Neutrophil (primary cell): ENCODE data around the gene XDH.

Source experiments
- H3K27ac ChIP-seq: fragments of 200-600 bp; sonication (generic); 2 replicates; pipeline ENCODE4 v1.5.1; 2016; ENCODE audit warnings: mild to moderate bottlenecking, moderate library complexity
- H3K27me3 ChIP-seq: fragments of 200-600 bp; sonication (generic); 2 replicates; pipeline ENCODE4 v1.6.0; 2016; ENCODE audit warnings: mild to moderate bottlenecking
- H3K36me3 ChIP-seq: fragments of 200-600 bp; sonication (generic); 2 replicates; pipeline ENCODE4 v1.5.1; 2017
- H3K4me1 ChIP-seq, 2 experiments: fragments of 200-600 bp in 1 of 2; sonication (generic) in 1 of 2; 1 replicate in 1 of 2; 2 replicates in 1 of 2; pipeline versions ENCODE4 v1.5.1 to v1.6.1; 2013 to 2016; ENCODE audit warnings: low read depth in 1 of 2, low read length in 1 of 2, mild to moderate bottlenecking in 1 of 2, moderate library complexity in 1 of 2; ENCODE audit not compliant: control insufficient read depth in 1 of 2, insufficient read depth in 1 of 2
- H3K4me3 ChIP-seq, 2 experiments: fragments of 200-600 bp in 1 of 2; sonication (generic) in 1 of 2; 1 replicate in 1 of 2; 2 replicates in 1 of 2; pipeline ENCODE4 v1.5.1; 2013 to 2016; ENCODE audit warnings: low read depth in 1 of 2, low read length in 1 of 2, mild to moderate bottlenecking in 1 of 2, moderate library complexity in 1 of 2
- H3K9me3 ChIP-seq: fragments of 200-600 bp; sonication (generic); 2 replicates; pipeline ENCODE4 v1.5.1; 2016
- TF ChIP-seq, protein P1 (sequence below): fragments of 200-600 bp; sonication (generic); IDR thresholded peaks from 2 replicates; pipeline ENCODE4 v1.5.1; 2016; ENCODE audit warnings: antibody characterized with exemption

XDH gene

DNA sequence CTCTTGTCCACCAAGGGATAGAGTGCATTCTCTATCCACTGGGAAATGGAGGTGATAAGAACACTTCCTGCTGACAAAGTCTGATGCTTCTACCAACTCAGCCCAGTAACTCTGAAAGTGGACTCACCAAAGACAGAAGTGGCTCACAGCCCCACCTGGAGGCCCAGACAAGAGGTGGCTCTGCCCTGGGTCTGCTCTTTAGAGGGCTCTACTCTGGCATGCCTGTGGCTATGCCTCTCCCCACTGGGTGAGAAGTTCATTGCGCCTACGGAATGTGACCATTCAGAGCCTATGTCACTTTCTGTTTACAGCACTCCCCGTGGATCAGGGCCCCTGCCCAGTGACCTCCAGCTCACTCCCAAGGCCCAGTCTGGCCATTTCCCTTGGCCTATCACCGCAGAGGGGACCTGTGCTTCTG is 13.5 kb upstream of the XDH start:
- TF ChIP-seq, protein P1, sequence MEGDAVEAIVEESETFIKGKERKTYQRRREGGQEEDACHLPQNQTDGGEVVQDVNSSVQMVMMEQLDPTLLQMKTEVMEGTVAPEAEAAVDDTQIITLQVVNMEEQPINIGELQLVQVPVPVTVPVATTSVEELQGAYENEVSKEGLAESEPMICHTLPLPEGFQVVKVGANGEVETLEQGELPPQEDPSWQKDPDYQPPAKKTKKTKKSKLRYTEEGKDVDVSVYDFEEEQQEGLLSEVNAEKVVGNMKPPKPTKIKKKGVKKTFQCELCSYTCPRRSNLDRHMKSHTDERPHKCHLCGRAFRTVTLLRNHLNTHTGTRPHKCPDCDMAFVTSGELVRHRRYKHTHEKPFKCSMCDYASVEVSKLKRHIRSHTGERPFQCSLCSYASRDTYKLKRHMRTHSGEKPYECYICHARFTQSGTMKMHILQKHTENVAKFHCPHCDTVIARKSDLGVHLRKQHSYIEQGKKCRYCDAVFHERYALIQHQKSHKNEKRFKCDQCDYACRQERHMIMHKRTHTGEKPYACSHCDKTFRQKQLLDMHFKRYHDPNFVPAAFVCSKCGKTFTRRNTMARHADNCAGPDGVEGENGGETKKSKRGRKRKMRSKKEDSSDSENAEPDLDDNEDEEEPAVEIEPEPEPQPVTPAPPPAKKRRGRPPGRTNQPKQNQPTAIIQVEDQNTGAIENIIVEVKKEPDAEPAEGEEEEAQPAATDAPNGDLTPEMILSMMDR: no peak
- H3K9me3 ChIP-seq: no peaks in the 10 kb centered on the region
- no peak overlapping the region for H3K4me3 ChIP-seq
- H3K4me1 ChIP-seq: no peaks in the 10 kb centered on the region
- no peak overlapping the region for H3K27ac ChIP-seq
- H3K27me3 ChIP-seq: no peaks in the 10 kb centered on the region
- H3K36me3 ChIP-seq: no peaks in the 10 kb centered on the region

DNA sequence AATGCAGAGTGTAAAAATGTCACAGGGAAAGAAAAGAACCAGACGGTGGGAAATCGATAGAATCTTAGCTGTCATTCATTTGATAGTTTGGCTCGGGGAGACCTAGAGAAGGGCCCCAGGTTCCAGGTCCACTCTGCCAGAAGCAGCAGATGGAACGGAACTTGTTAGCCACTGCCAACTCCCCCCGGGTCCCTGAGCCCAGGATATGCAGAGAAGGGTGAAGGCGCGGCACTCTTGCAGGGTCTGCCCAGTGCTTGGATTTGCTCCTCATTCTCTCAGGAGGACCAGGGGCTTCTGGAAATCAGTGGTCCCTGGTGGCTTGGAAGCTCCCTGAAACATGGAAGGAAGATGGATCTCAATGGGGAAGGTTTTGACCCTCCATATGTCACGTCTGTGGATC is 11.6 kb upstream of the XDH start:
- H3K4me1 ChIP-seq: no peaks in the 10 kb centered on the region
- H3K27me3 ChIP-seq: no peaks in the 10 kb centered on the region
- H3K9me3 ChIP-seq: no peaks in the 10 kb centered on the region
- H3K27ac ChIP-seq: no peak overlapping the region
- no peak overlapping the region for H3K4me3 ChIP-seq
- H3K36me3 ChIP-seq: no peaks in the 10 kb centered on the region
- TF ChIP-seq, protein P1: no peak

DNA sequence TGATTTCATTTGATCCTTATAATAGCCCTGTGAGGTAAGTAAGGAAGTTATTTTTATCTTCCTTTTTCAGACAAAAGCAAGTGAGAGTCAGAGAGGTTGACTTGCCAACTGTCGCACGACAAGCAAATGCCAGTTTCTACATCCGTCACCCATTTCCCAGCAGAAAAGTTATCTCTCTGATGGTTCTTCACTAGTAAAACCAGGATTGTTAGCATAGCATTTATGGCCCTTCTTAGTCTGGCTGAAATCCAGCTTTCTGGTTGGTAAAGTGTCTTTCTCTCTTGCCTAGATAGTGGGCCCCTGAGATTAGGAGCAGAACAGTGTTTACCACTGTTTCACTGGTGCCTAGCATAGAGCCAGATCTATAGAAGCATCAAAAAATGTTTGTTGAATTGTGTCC is 7.1 kb upstream of the XDH start:
- TF ChIP-seq, protein P1: no peak
- Histone ChIP-seq H3K36me3 (no peaks in the 10 kb centered on the region), H3K4me3 (no peak overlapping the region), H3K27me3 (no peaks in the 10 kb centered on the region), H3K9me3 (no peaks in the 10 kb centered on the region), H3K27ac (no peak overlapping the region), H3K4me1 (no peaks in the 10 kb centered on the region)

DNA sequence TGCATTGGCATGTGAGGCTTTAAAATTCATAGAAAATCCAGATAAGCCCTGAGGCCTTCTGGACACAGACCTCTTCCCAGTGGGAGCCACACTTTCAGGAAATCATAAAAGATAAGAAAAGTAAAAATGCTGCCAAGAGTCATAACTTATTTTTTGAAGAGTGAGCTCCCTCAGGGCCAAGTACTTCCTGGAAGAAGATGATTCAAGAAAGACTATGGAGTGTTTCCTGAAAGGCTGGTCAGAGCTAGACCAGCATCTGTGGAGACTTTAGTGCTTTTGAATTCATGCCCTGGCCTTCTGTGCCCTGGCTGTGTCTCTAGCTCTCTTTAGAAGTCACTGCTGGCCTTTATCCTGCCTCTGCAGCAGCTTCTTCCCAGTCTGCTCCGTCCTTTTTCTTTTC is 6.4 kb upstream of the XDH start:
- TF ChIP-seq, protein P1: no peak
- Histone ChIP-seq H3K27me3 (no peaks in the 10 kb centered on the region), H3K36me3 (no peaks in the 10 kb centered on the region), H3K9me3 (no peaks in the 10 kb centered on the region), H3K27ac (no peak overlapping the region), H3K4me3 (no peak overlapping the region), H3K4me1 (no peaks in the 10 kb centered on the region)

DNA sequence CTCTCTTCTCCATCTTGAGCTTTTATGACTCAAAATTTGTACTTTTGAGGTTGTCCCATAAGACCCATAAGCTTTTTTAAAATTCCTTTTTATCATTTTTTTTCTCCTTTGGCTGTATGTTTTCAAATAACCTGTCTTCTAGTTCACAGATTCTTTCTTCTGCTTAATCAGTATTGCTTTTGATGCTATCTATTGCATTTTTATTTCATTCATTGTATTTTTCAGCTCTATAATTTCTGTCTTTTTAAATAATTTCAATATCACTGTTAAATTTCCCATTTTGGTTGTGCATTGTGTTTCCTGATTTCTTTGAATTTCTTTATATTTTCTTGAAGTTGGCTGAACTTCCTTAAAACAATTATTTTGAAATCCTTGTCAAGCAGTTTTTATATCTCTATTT is 4.8 kb upstream of the XDH start:
- TF ChIP-seq, protein P1: no peak
- H3K27me3 ChIP-seq: no peaks in the 10 kb centered on the region
- H3K36me3 ChIP-seq: no peaks in the 10 kb centered on the region
- no peak overlapping the region for H3K4me3 ChIP-seq
- no peaks in the 10 kb centered on the region for H3K9me3 ChIP-seq
- no peak overlapping the region for H3K27ac ChIP-seq
- no peaks in the 10 kb centered on the region for H3K4me1 ChIP-seq

DNA sequence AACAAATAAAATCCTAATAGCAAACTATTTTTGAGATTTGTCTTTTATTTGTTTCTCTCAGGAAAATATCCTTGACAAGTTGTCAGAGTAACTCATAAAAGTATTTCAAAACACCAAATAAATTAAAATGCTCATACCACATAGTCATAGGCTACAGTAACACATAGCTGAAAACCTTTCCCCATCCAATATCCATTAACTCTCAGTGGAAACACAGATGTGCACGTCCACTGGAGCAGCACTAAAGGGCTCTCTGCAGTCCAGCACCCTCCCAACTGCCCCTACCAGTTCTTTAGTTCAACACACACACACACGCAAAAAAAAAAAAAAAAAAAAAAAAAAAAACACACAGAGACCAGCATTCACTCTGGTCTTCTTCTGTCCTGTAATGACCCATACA is 879 bp upstream of the XDH start:
- no peaks in the 10 kb centered on the region for H3K9me3 ChIP-seq
- H3K27ac ChIP-seq: no peak overlapping the region
- H3K4me3 ChIP-seq: no peak overlapping the region
- no peaks in the 10 kb centered on the region for H3K4me1 ChIP-seq
- no peaks in the 10 kb centered on the region for H3K36me3 ChIP-seq
- H3K27me3 ChIP-seq: peaks cover 11% of the 10 kb centered on the region
- TF ChIP-seq, protein P1: no peak
